ENCODE measurements around the gene BEAN1.

BEAN1 gene

GRCh38 chr16:66408163-66409048 lies 18.7 kb upstream of the BEAN1 start:
- Histone ChIP-seq H3K9me3 (ENCODE audit: control insufficient read depth, insufficient read depth, low read length) (peaks cover 3% of the 10 kb centered on the region; the same call in 1 of the 2 replicates), H3K4me2 (ENCODE audit: low read length) (peak overlapping the region; percentile 55), H3K4me3 (ENCODE audit: low read length) (peak overlapping the region; percentile 55), H4K20me1 (ENCODE audit: control insufficient read depth, insufficient read depth, low read depth, low read length) (no peaks in the 10 kb centered on the region), H3K27me3 (ENCODE audit: control insufficient read depth, low read length) (peaks cover 6% of the 10 kb centered on the region; the same call in 1 of the 2 replicates), H3K27ac (ENCODE audit: low read depth, low read length) (no peak overlapping the region), H3K9me2 (replicated peaks; ENCODE audit: control insufficient read depth, low read length) (no peaks in the 10 kb centered on the region), H3K79me2 (ENCODE audit: control insufficient read depth, low read length) (no peaks in the 10 kb centered on the region), H3F3A (ENCODE audit: control insufficient read depth, insufficient read depth) (no peaks in the 10 kb centered on the region), H3K4me1 (ENCODE audit: control insufficient read depth, low read length) (peaks cover 18% of the 10 kb centered on the region), H3K36me3 (ENCODE audit: control insufficient read depth, low read length) (no peaks in the 10 kb centered on the region)
- no peak for TF ChIP-seq EZH2phosphoT487 (IDR thresholded peaks at IDR 0.05; ENCODE audit: borderline replicate concordance, low read length)
- TF ChIP-seq, protein P1, sequence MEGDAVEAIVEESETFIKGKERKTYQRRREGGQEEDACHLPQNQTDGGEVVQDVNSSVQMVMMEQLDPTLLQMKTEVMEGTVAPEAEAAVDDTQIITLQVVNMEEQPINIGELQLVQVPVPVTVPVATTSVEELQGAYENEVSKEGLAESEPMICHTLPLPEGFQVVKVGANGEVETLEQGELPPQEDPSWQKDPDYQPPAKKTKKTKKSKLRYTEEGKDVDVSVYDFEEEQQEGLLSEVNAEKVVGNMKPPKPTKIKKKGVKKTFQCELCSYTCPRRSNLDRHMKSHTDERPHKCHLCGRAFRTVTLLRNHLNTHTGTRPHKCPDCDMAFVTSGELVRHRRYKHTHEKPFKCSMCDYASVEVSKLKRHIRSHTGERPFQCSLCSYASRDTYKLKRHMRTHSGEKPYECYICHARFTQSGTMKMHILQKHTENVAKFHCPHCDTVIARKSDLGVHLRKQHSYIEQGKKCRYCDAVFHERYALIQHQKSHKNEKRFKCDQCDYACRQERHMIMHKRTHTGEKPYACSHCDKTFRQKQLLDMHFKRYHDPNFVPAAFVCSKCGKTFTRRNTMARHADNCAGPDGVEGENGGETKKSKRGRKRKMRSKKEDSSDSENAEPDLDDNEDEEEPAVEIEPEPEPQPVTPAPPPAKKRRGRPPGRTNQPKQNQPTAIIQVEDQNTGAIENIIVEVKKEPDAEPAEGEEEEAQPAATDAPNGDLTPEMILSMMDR (IDR thresholded peaks at IDR 0.05; ENCODE audit: low read depth, low read length, poor library complexity, severe bottlenecking), result no peak

GRCh38 chr16:66409156-66409555 lies 17.9 kb upstream of the BEAN1 start:
- H3K4me1 ChIP-seq (ENCODE audit: control insufficient read depth, low read length), result peaks cover 18% of the 10 kb centered on the region
- H4K20me1 ChIP-seq (ENCODE audit: control insufficient read depth, insufficient read depth, low read depth, low read length), result no peaks in the 10 kb centered on the region
- H3K4me2 ChIP-seq (ENCODE audit: low read length), result peak overlapping the region; percentile 55
- no peak overlapping the region for H3K4me3 ChIP-seq (ENCODE audit: low read length)
- no peak overlapping the region for H3K27ac ChIP-seq (ENCODE audit: low read depth, low read length)
- TF ChIP-seq, protein P1 (IDR thresholded peaks at IDR 0.05; ENCODE audit: low read depth, low read length, poor library complexity, severe bottlenecking), result no peak
- TF ChIP-seq EZH2phosphoT487 (IDR thresholded peaks at IDR 0.05; ENCODE audit: borderline replicate concordance, low read length), result no peak
- H3K9me3 ChIP-seq (ENCODE audit: control insufficient read depth, insufficient read depth, low read length), result peaks cover 3% of the 10 kb centered on the region; the same call in 1 of the 2 replicates
- H3K9me2 ChIP-seq (replicated peaks; ENCODE audit: control insufficient read depth, low read length), result no peaks in the 10 kb centered on the region
- no peaks in the 10 kb centered on the region for H3F3A ChIP-seq (ENCODE audit: control insufficient read depth, insufficient read depth)
- no peaks in the 10 kb centered on the region for H3K36me3 ChIP-seq (ENCODE audit: control insufficient read depth, low read length)
- H3K79me2 ChIP-seq (ENCODE audit: control insufficient read depth, low read length), result no peaks in the 10 kb centered on the region
- H3K27me3 ChIP-seq (ENCODE audit: control insufficient read depth, low read length), result peaks cover 6% of the 10 kb centered on the region; the same call in 1 of the 2 replicates

DNA sequence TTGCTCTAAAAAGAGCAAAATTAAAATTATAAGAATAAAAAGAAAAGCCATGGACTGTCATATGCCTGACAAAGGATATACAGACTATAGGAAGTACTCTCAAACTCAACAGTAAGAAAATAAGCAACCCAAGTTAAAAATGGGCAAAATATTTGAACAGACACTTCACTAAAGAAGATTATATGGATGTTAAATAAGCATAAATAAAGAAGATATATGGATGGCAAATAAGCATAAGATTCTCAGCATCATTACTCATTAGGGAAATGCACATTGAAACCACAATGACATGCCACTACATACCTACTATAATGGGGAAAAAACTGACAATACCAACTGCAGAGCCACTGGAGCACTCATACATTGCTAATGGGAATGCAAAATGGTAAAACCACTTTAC lies 14.9 kb upstream of the BEAN1 start:
- Histone ChIP-seq H3K4me1 (ENCODE audit: control insufficient read depth, low read length) (peaks cover 11% of the 10 kb centered on the region), H3K27ac (ENCODE audit: low read depth, low read length) (no peak overlapping the region), H3K36me3 (ENCODE audit: control insufficient read depth, low read length) (no peaks in the 10 kb centered on the region), H3K4me2 (ENCODE audit: low read length) (no peak overlapping the region), H3K9me2 (replicated peaks; ENCODE audit: control insufficient read depth, low read length) (no peaks in the 10 kb centered on the region), H3F3A (ENCODE audit: control insufficient read depth, insufficient read depth) (no peaks in the 10 kb centered on the region), H4K20me1 (ENCODE audit: control insufficient read depth, insufficient read depth, low read depth, low read length) (no peaks in the 10 kb centered on the region), H3K79me2 (ENCODE audit: control insufficient read depth, low read length) (no peaks in the 10 kb centered on the region), H3K9me3 (ENCODE audit: control insufficient read depth, insufficient read depth, low read length) (peaks cover 3% of the 10 kb centered on the region; the same call in 1 of the 2 replicates), H3K4me3 (ENCODE audit: low read length) (no peak overlapping the region), H3K27me3 (ENCODE audit: control insufficient read depth, low read length) (peaks cover 3% of the 10 kb centered on the region; the same call in 1 of the 2 replicates)
- TF ChIP-seq, protein P1 (IDR thresholded peaks at IDR 0.05; ENCODE audit: low read depth, low read length, poor library complexity, severe bottlenecking), result no peak
- no peak for TF ChIP-seq EZH2phosphoT487 (IDR thresholded peaks at IDR 0.05; ENCODE audit: borderline replicate concordance, low read length)

Measured in DOHH2 (cell line).